Smooth muscle cell (in vitro differentiated cells): ENCODE data around the gene SUSD2. TPM values are rescaled to one million over a fixed set of nuclear protein-coding genes. Genes with fewer than 3 reads are reported as not detected.

ENCODE experiments used
- DNase-seq: peaks from one replicate; lab custom pipeline; 2025; ENCODE audit not compliant: unreplicated experiment; lab: John Stamatoyannopoulos, UW
- H2AFZ ChIP-seq: fragments of 200-600 bp; sonication (generic); 2 replicates; pipeline ENCODE4 v1.6.0; 2016; ENCODE audit warnings: antibody characterized with exemption, low read depth, mild to moderate bottlenecking
- H3F3A ChIP-seq: fragments of 200-600 bp; sonication (generic); 2 replicates; pipeline ENCODE4 v1.6.0; 2017; ENCODE audit warnings: antibody characterized with exemption, low read depth
- H3K27ac ChIP-seq: fragments of 200-600 bp; sonication (generic); 2 replicates; pipeline ENCODE4 v1.5.1; 2016; ENCODE audit warnings: low read depth, mild to moderate bottlenecking
- H3K27me3 ChIP-seq: fragments of 200-600 bp; sonication (generic); 2 replicates; pipeline ENCODE4 v1.6.1; 2016; ENCODE audit warnings: low read depth, mild to moderate bottlenecking
- H3K36me3 ChIP-seq: fragments of 200-600 bp; sonication (generic); 2 replicates; pipeline ENCODE4 v1.5.1; 2016; ENCODE audit warnings: low read depth
- H3K4me1 ChIP-seq: fragments of 200-600 bp; sonication (generic); 2 replicates; pipeline ENCODE4 v1.5.1; 2016; ENCODE audit warnings: low read depth
- H3K4me2 ChIP-seq: fragments of 200-600 bp; sonication (generic); 2 replicates; pipeline ENCODE4 v1.6.0; 2016; ENCODE audit warnings: mild to moderate bottlenecking
- H3K4me3 ChIP-seq: fragments of 200-600 bp; sonication (generic); 2 replicates; pipeline ENCODE4 v1.5.1; 2016; ENCODE audit warnings: mild to moderate bottlenecking
- H3K79me2 ChIP-seq: fragments of 200-600 bp; sonication (generic); 2 replicates; pipeline ENCODE4 v1.6.0; 2016; ENCODE audit warnings: low read depth, mild to moderate bottlenecking
- H3K9ac ChIP-seq: fragments of 200-600 bp; sonication (generic); 2 replicates; pipeline ENCODE4 v1.6.0; 2016; ENCODE audit warnings: low read depth
- H3K9me3 ChIP-seq: fragments of 200-600 bp; sonication (generic); replicated peaks from 2 replicates; pipeline ENCODE4 v1.5.1; 2016; ENCODE audit warnings: low read depth
- H4K20me1 ChIP-seq: fragments of 200-600 bp; sonication (generic); 2 replicates; pipeline ENCODE4 v1.6.0; 2016; ENCODE audit warnings: low read depth
- WGBS: methylation state at CpG from one replicate; pipeline ENCODE4 v1.1.7; 2016; ENCODE audit warnings: low lambda C conversion rate; 5-methylcytosine and 5-hydroxymethylcytosine counted together
- polyA plus RNA-seq: library from polyadenylated mRNA; unstranded; fragments of >200 nt; fragmentation: Nextera tagmentation; extraction: Ambion mirVana; gene quantifications from 2 replicates; pipeline ENCODE4 v1.2.1, GENCODE V29; 2016
- total RNA-seq: library from RNA; depleted of rRNA; stranded (reverse); fragments of >200 nt; gene quantifications from 2 replicates; pipeline ENCODE4 v1.2.3, GENCODE V29; 2014
- TF ChIP-seq, protein P1 (sequence below): fragments of 200-600 bp; sonication (generic); IDR thresholded peaks from 2 replicates; pipeline ENCODE4 v1.5.1; 2017; ENCODE audit warnings: borderline replicate concordance, mild to moderate bottlenecking, antibody characterized with exemption; ENCODE audit not compliant: insufficient read depth, poor library complexity, severe bottlenecking

The SUSD2 gene
- total and polyA plus RNA-seq, 2 experiments from 2014 or later = 1.1 to 1.2 TPM

GRCh38 chr22:24216541-24217209 lies 35.4 kb downstream of the SUSD2 start:
- H3K4me2 ChIP-seq = no peak overlapping the region
- H3F3A ChIP-seq = no peaks in the 10 kb centered on the region
- no peak for DNase-seq
- no peaks in the 10 kb centered on the region for H4K20me1 ChIP-seq
- H3K27ac ChIP-seq = no peak overlapping the region
- TF ChIP-seq, protein P1, sequence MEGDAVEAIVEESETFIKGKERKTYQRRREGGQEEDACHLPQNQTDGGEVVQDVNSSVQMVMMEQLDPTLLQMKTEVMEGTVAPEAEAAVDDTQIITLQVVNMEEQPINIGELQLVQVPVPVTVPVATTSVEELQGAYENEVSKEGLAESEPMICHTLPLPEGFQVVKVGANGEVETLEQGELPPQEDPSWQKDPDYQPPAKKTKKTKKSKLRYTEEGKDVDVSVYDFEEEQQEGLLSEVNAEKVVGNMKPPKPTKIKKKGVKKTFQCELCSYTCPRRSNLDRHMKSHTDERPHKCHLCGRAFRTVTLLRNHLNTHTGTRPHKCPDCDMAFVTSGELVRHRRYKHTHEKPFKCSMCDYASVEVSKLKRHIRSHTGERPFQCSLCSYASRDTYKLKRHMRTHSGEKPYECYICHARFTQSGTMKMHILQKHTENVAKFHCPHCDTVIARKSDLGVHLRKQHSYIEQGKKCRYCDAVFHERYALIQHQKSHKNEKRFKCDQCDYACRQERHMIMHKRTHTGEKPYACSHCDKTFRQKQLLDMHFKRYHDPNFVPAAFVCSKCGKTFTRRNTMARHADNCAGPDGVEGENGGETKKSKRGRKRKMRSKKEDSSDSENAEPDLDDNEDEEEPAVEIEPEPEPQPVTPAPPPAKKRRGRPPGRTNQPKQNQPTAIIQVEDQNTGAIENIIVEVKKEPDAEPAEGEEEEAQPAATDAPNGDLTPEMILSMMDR = no peak
- H3K36me3 ChIP-seq = no peaks in the 10 kb centered on the region
- no peak overlapping the region for H3K4me3 ChIP-seq
- H3K79me2 ChIP-seq = no peaks in the 10 kb centered on the region
- 95% methylated on average over 12 of the region's 12 CpGs for WGBS
- no peak overlapping the region for H3K9ac ChIP-seq
- no peaks in the 10 kb centered on the region for H3K9me3 ChIP-seq
- no peaks in the 10 kb centered on the region for H3K27me3 ChIP-seq
- no peak overlapping the region for H2AFZ ChIP-seq
- no peaks in the 10 kb centered on the region for H3K4me1 ChIP-seq

GRCh38 chr22:24217384-24217783 lies 36.1 kb downstream of the SUSD2 start:
- no peak overlapping the region for H3K4me3 ChIP-seq
- H3K9ac ChIP-seq = no peak overlapping the region
- no peaks in the 10 kb centered on the region for H3K9me3 ChIP-seq
- TF ChIP-seq, protein P1 = no peak
- H3F3A ChIP-seq = no peaks in the 10 kb centered on the region
- no peaks in the 10 kb centered on the region for H3K4me1 ChIP-seq
- WGBS = 87% methylated on average over 3 of the region's 3 CpGs
- no peak overlapping the region for H3K4me2 ChIP-seq
- H4K20me1 ChIP-seq = no peaks in the 10 kb centered on the region
- H3K27me3 ChIP-seq = no peaks in the 10 kb centered on the region
- H3K79me2 ChIP-seq = no peaks in the 10 kb centered on the region
- no peaks in the 10 kb centered on the region for H3K36me3 ChIP-seq
- no peak overlapping the region for H2AFZ ChIP-seq
- H3K27ac ChIP-seq = no peak overlapping the region
- no peak for DNase-seq

GRCh38 chr22:24219750-24220149 lies 38.5 kb downstream of the SUSD2 start:
- Histone ChIP-seq H3K4me2 (no peak overlapping the region), H3K27ac (no peak overlapping the region), H4K20me1 (no peaks in the 10 kb centered on the region), H3K27me3 (no peaks in the 10 kb centered on the region), H3K79me2 (no peaks in the 10 kb centered on the region), H3K9me3 (no peaks in the 10 kb centered on the region), H3K9ac (no peak overlapping the region), H3K4me1 (no peaks in the 10 kb centered on the region), H3K36me3 (no peaks in the 10 kb centered on the region), H2AFZ (no peak overlapping the region), H3K4me3 (no peak overlapping the region), H3F3A (no peaks in the 10 kb centered on the region)
- no peak for DNase-seq
- TF ChIP-seq, protein P1 = no peak
- WGBS = 96% methylated on average over 8 of the region's 9 CpGs

- 100% methylated on average over 1 of the region's 1 CpG for WGBS
- H3F3A ChIP-seq = no peaks in the 10 kb centered on the region
- no peaks in the 10 kb centered on the region for H3K36me3 ChIP-seq
- no peak overlapping the region for H3K4me3 ChIP-seq
- no peak for DNase-seq
- H4K20me1 ChIP-seq = no peaks in the 10 kb centered on the region
- TF ChIP-seq, protein P1 = no peak
- H3K4me1 ChIP-seq = no peaks in the 10 kb centered on the region
- no peak overlapping the region for H3K4me2 ChIP-seq
- no peak overlapping the region for H3K9ac ChIP-seq
- H3K27me3 ChIP-seq = no peaks in the 10 kb centered on the region
- no peak overlapping the region for H2AFZ ChIP-seq
- no peaks in the 10 kb centered on the region for H3K9me3 ChIP-seq
- no peaks in the 10 kb centered on the region for H3K79me2 ChIP-seq
- no peak overlapping the region for H3K27ac ChIP-seq
Measured at GRCh38 chr22:24224468-24224867, 43.2 kb downstream of the SUSD2 start.
